ENCODE data around the gene PCYT2.

- no peak for TF ChIP-seq POLR2AphosphoS5 (IDR thresholded peaks at IDR 0.05)
- no peak for TF ChIP-seq POLR2A (IDR thresholded peaks at IDR 0.05; ENCODE audit: low read depth)
- TF ChIP-seq CTCF (IDR thresholded peaks at IDR 0.05) = no peak
Observed at GRCh38 chr17:81863833-81864768, 47.1 kb downstream of the PCYT2 start.

Measured in esophagus muscularis mucosa (tissue), 3 donors.